ENCODE measurements around the gene DNMT3B.

GRCh38 chr20:32808438-32808837 lies 46.3 kb downstream of the DNMT3B start:
- TF ChIP-seq ZNF70 (CRISPR knock-in tag; IDR thresholded peaks at IDR 0.05) (no peak), TSHZ2 (CRISPR knock-in tag; IDR thresholded peaks at IDR 0.05) (no peak), RARB (CRISPR knock-in tag; IDR thresholded peaks at IDR 0.05) (no peak), BACH2 (CRISPR knock-in tag; IDR thresholded peaks at IDR 0.05; ENCODE audit: borderline replicate concordance) (no peak), ESRRG (CRISPR knock-in tag; IDR thresholded peaks at IDR 0.05) (no peak), OSR1 (CRISPR knock-in tag; IDR thresholded peaks at IDR 0.05) (no peak), ARNTL (CRISPR knock-in tag; IDR thresholded peaks at IDR 0.05; ENCODE audit: borderline replicate concordance, low read depth) (no peak), ZFP3 (CRISPR knock-in tag; IDR thresholded peaks at IDR 0.05) (no peak), ZNF8 (CRISPR knock-in tag; IDR thresholded peaks at IDR 0.05) (no peak), ZFP30 (CRISPR knock-in tag; IDR thresholded peaks at IDR 0.05) (no peak), PPARA (CRISPR knock-in tag; IDR thresholded peaks at IDR 0.05; ENCODE audit: borderline replicate concordance) (no peak), GLIS3 (CRISPR knock-in tag; IDR thresholded peaks at IDR 0.05) (no peak)
- TF ChIP-seq, protein P1, sequence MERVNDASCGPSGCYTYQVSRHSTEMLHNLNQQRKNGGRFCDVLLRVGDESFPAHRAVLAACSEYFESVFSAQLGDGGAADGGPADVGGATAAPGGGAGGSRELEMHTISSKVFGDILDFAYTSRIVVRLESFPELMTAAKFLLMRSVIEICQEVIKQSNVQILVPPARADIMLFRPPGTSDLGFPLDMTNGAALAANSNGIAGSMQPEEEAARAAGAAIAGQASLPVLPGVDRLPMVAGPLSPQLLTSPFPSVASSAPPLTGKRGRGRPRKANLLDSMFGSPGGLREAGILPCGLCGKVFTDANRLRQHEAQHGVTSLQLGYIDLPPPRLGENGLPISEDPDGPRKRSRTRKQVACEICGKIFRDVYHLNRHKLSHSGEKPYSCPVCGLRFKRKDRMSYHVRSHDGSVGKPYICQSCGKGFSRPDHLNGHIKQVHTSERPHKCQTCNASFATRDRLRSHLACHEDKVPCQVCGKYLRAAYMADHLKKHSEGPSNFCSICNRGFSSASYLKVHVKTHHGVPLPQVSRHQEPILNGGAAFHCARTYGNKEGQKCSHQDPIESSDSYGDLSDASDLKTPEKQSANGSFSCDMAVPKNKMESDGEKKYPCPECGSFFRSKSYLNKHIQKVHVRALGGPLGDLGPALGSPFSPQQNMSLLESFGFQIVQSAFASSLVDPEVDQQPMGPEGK (CRISPR knock-in tag; IDR thresholded peaks at IDR 0.05; ENCODE audit: borderline replicate concordance), result no peak
- TF ChIP-seq, protein P2, sequence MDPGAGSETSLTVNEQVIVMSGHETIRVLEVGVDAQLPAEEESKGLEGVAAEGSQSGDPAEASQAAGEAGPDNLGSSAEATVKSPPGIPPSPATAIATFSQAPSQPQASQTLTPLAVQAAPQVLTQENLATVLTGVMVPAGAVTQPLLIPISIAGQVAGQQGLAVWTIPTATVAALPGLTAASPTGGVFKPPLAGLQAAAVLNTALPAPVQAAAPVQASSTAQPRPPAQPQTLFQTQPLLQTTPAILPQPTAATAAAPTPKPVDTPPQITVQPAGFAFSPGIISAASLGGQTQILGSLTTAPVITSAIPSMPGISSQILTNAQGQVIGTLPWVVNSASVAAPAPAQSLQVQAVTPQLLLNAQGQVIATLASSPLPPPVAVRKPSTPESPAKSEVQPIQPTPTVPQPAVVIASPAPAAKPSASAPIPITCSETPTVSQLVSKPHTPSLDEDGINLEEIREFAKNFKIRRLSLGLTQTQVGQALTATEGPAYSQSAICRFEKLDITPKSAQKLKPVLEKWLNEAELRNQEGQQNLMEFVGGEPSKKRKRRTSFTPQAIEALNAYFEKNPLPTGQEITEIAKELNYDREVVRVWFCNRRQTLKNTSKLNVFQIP (CRISPR knock-in tag; IDR thresholded peaks at IDR 0.05; ENCODE audit: borderline replicate concordance, low read depth), result no peak
